GM21786 (cell line): ENCODE measurements around the gene MRRF.

Source experiments
- ATAC-seq: cut with Tn5 transposase; IDR thresholded peaks from one replicate; pipeline ENCODE4 v1.9.1; 2021; ENCODE audit not compliant: unreplicated experiment

Gene MRRF

DNA sequence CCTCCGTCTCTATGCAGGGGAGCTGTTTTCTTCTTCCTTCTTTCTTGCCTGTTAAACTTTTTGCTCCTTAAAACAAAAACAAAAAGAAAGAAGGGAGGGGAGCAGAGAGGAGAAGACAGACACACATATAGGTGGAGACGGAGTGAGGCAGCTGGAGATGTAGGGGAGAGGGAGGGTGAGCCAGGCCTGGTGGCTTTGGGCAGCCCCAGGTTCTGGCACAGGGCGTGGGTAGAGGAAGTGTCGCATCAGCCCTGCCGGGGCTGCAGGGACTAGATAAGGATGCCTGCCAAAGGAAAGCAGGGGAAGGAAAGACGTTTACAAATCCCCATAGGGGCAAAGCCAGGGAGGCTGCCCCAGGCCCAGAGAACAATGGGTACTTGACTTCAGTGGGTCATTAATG, 67.4 kb downstream of the MRRF start:
- no peak for ATAC-seq

DNA sequence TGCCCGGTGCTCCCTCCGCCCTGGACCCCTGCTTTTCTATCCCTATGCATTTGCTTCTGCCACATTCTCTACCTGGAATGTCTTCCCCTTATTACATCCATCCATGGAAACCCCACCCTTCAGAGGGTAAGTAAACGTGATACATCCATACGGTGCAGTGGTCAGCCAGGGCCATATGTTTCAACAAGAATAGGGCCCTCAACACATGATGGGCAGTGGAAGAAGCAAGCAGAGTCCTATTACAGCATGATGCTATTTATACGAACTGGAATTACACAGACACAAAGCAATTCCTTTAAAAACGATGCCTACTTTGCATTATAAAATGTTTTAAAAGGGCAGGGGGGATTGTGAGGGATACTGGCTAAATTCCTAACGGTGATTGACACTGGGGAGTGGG, 68.0 kb downstream of the MRRF start:
- no peak for ATAC-seq

DNA sequence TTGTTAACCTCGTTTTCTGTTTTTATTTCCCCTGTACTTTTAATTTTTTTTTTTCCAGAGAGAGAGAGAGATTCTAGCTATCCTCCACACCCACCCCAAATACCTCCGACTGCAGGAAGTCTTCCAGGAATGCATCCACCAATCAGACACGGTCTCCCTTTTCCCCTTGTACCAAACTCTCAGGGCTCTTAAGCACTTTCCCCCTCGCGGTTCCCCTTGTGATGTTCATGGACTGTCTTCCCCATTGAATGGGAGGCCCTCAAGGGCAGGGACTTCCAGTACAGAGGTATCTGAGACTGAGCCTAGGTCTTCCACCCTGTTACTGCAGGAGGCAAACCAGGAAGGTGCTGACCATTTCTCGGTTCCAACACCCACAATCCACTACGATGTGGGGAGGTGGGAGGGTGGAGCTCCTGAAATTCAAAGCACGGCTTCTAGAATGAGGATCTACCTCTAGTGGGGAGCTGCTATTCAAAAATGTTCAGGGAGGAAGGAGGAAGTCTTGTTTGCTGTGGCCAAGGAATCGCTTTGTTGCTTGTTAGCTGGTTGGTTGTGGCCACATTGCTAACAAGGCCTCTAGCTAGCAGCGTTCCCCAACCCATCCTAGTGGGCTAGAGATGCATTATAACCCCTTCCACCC, 68.6 kb downstream of the MRRF start:
- no peak for ATAC-seq

DNA sequence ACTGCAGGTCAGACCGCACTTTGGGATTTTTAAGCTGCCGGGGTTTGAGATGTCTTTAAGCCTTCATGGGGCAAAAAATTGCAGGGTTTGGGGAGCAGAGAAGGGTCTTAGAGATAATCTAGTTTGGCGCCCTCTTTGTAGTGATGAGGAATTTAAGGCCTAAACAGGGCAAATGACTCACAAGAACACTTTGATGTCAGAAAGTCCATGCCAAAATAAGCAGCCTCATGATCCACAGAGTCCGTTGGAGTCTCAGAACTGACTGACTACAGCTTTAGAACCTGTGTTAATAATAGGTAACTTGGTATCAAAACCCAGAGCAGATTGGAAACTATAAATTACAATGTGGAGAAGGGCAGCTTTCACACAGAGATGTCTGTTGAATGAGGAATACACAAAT, 70.2 kb downstream of the MRRF start:
- ATAC-seq = no peak

DNA sequence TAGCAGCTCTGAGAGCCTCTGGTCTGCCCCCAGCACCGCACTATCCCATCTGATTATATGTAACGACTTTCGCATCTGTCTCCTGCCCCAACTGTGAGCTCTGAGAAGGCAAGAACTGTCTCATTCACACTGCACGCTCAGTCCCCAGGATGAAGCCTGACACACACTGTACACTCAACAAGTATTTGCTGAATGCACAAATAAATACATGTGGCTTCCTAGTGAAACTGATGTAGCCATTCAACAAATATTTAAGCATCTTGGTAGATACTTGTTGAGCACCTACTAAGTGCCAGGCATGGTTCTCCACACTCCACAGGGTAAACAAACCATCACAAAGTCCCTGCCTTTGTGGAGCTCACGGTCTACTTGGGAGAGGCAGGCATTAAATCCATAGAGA, 71.5 kb downstream of the MRRF start:
- no peak for ATAC-seq

DNA sequence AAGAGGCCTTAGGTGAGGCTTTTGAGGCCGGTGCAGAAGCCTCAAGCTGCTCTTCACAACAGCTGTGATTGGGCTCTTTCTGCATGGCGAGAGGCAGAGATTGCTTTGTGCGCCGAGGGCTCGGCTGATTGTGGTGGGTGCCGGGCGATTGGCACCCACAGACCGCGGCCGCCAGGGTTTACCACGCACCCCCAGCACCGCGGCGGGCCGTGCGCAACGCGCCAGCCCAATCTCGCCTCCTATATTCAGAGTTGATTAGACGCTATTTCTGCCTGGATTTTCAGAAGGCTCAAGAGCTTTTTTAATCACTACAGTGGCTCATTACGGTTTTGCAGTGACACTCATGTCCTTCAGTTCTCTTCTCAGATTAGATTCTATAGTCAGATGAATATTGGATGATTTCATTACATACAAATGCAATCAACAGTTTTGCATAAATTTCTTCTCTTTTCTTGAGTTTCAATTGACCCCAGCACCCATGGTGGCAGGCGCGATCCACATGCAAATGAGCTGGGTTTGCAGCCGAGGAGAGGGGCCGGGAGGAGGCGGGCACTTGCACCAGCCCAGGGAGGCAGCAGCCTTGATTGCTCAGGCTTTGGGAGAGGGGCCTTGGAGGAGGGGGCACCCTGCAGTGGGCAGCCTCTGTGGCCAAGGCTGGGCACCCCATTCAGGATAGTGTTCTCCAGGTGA, 72.3 kb downstream of the MRRF start:
- no peak for ATAC-seq

DNA sequence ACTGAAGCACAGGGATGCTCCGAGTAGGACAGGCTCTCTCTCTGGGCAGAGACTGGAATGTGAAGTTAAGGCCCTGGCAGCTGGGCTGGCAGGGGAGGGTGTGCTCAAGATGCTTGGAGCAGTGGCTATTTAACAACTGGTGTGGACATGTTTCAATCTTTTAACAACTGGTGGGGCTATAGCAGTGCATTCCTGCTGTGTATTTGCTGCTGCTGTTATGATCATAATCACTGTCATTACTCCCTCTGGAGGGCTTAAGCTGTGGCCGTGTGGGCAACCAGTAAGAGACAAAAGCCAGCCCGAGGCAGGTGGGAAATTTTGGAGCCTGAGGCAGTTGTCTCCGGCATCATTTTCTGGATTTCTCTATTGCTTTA, 72.9 kb downstream of the MRRF start:
- ATAC-seq = no peak

DNA sequence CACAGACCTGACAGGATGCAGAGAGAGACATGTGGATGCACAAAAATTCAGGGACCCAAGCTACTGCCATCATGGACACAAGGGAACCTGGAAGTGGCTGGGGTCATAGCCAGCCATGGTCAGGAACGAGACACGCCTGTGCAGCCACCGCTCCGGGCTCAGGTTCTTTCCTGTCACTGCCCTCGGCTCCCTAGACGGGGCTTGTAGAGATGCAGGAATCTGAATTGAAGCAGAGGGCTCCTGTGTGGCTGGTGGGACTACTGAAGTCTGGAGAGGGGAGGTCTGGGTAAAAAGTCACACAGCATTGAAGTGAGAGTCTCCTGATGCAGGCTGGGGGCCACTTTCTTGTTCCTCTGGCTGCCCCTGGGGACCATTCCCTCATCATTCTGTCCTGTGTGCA, 73.9 kb downstream of the MRRF start:
- ATAC-seq = no peak

DNA sequence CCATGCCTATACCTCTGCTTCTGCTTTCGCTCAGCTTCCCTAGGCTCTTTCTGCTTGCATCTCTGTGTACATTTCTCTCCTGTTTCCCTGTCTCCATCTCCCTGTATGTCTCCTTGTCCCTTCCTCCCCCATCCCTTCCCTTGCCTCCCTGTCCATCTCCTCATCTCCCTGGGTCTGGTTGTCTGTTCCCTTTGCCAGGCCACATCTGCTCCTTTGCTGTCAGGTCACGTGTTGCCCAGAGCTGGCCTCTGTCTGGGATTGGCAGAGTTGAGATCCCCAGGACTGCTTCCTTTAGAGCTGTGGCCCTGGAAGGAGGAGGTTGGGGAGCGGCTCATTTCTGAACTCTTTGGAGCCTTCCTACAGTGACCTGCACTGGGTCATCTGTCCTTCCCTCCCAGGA, 74.3 kb downstream of the MRRF start:
- no peak for ATAC-seq

DNA sequence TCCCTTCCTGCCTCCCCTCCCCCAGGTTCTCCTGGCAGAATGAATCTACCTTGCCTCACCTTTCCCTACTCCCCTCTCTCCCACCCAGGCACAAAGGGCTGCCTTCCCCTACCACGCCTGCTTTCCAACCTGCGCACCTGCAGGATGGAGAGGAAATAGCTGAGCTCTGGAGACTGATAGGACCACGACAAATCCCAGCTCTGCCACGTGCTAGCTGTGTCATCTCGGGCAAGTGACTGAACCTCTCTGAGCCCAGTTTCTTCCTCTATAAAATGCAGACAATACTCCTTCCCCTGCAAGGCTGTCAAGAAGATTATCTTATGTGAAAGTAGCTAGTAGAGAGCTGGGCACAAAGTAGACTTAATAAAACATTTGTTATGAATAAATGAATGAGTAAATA, 74.9 kb downstream of the MRRF start:
- no peak for ATAC-seq

DNA sequence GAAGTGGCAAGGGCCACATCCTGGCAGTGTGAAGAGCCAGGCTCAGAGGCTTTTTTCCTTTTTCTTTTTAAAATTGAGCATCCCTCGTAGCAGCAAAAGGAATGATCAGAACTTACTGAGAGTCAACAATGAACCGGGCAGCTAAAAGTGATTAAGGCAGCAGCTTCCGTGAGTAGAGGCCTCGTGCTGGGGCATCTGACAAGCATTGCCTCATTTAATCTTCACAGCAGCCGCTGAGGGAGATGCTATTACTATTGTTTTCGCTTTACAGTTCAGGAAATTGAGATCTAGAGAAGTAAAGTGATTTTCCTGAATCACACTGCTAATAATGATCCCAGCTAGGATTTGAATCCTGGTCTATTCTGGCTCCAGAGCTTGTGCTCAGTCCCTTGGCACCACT, 75.5 kb downstream of the MRRF start:
- ATAC-seq = no peak

DNA sequence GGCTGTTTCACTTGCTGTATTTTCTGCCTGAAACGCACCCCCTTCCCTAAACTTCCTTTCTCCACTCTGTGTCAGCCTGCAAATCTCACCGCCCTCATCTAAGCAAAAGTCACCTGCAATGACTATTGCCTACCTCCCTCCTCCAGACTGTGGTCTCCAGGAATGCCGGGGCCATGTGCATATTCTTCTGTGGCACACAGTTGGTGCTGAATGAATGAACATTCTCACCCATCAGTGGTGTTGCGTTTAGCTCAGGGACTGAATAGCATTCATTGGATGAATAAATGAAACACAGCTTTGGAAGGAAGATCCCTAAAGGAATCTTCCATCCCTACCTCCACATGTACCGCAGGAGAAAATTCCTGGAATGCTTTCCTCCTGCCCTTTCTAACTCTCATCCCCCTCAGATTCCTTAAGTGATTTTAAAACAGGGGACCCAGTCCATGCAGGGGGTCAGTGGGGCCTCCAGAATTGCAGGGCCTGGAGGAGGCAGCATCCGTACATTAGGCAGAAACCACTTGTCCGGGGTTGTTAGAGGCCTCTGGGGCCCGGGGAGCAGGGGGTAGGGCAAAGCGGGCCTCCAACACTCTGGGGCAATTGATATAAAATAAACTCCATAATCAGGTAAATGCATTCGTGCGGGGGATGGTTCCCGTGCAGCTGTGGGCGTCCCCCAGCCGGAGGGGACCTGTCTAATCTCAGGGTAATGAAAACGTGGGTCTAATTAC, 77.8 kb downstream of the MRRF start:
- no peak for ATAC-seq

DNA sequence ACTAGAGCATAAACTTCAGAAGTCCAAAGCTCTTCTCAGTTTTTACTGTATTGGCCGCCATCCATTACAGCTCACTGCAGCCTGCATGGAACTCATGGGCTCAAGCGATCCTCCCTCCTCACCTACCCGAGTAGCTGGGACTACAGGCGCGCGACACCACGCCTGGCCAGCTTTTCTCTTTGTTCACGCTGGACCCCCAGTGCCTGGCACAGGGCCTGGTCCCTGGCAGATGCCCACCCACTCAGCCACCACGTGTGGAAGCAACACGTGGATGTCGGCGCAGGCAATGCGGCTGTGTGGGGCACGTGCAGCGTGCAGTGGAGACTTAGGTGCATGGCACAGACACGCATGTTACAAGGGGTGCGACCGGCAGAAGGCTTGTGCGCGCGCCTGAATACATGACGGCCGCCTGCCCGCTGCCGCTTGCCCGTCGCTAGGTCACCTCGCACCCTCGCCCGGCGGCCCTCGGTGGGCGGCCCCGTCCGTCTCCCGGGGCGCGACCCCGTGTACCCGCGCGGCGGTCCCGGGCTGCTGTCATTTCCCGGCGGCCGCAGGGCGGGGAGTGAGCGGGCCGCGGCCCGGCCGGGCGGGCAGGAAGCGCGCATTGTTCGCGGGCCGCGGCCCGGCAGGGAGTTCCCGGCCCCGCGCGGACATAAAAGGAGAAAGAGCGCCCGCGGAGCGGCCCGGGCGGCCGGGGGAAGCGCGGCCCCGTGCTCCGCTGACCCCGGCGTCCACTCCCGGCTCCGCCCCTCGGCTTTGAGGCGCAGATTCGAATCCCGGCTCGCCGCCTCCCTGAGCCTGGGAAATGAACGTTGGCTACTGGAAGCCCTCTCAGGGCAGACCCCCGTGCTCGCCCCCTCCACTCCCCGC, 82.0 kb downstream of the MRRF start:
- ATAC-seq = no peak

DNA sequence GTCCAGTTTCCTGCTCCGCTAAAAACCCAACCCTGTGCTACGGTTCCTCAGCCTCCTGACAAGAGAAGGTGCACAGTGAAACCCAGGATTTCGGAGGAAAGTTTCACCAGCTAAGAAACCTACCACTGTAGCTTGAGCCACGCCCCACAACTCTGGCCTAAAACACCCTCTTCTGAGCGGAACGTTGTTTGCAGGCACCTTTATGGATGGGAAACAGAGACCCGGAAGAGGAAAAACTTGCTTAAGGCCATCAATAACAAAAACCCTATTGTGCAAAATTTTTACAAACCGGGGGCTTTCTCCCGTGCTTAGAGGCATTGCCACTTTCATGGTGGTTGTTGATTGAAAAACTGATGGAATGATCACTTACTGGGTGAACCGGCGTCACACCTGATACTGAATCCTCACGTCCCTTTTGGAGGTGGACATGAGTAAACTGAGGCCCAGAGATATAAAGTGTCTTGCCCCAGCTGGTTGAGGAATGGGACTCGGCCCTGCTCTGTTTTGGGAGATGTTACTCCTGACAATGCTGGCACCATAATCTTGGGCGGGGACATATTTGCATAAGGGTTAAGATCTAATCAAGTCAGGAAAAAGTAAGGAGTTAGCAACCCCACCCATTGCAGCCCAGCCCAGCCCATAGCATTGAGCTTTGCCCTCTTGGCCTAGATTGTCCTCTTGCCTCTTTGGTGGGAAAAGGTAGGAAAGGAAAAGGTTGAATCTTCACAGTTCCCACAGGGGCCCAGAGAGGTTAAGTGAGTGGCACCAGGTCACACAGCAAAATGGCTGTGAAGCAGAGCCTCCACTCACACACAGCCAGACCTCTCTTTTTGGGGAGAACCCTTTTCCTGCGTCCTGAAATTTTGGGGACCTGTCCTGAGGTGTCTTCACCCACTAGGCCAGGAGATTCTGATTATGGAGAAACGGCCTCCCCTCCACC, 82.9 kb downstream of the MRRF start:
- no peak for ATAC-seq

DNA sequence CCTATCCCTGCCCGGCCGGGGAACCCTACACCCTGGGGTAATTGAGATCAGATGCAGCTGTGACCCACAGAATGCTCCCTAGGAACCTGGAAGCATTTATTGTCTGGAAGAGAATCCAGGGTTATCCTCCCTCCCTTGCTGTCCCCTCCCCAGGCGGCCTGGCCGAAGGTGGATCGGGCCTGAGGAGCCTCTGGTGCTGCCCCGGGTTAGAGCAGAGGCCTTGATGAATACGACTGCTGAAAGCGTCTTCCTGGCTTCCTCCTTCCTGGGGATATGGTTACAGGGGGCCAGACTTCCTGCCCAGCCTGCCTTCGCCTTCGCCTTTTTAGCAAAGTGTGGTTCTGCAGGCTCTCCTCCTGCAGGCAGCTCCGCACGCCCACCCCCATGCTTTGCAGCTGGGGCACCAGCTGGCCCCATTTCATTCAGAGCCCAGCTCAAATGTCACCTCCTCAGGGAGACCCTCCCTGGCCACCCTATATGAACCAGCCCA, 83.7 kb downstream of the MRRF start:
- no peak for ATAC-seq

DNA sequence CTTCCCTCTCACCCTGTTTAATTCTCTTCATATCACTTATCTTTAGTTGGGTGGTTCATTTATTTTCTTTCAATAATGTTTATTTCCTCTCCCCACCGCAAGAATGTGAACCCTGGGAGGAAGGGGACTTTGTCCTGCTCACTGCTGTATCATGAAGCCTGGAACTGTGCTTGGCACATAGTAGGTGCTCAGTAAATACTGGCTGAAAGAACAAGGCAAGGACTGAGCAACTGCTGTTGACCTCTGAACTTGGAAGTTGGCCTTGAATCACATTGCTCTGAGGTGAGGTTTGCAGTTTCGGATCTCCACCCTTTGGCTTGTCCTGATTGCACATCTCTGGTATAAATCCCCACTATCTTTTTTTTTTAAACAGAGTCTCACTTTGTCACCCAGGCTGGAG, 84.1 kb downstream of the MRRF start:
- no peak for ATAC-seq

DNA sequence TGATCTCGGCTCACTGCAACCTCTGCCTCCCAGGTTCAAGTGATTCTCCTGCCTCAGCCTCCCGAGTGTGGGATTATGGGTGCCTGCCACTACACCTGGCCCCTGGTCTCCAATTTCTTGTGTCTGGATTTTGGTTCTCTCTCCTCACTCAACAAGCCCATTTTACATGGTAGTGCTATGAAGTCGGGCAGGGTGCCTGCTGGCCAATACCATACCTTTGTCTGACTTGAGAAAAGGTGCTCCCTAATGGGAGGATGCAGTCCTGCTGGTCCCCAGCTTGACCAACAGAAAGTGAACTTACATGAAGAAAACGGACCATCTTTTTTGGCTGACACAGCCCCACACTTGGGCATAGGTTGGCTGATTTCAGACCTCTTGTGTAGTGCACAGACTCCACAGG, 84.5 kb downstream of the MRRF start:
- no peak for ATAC-seq

DNA sequence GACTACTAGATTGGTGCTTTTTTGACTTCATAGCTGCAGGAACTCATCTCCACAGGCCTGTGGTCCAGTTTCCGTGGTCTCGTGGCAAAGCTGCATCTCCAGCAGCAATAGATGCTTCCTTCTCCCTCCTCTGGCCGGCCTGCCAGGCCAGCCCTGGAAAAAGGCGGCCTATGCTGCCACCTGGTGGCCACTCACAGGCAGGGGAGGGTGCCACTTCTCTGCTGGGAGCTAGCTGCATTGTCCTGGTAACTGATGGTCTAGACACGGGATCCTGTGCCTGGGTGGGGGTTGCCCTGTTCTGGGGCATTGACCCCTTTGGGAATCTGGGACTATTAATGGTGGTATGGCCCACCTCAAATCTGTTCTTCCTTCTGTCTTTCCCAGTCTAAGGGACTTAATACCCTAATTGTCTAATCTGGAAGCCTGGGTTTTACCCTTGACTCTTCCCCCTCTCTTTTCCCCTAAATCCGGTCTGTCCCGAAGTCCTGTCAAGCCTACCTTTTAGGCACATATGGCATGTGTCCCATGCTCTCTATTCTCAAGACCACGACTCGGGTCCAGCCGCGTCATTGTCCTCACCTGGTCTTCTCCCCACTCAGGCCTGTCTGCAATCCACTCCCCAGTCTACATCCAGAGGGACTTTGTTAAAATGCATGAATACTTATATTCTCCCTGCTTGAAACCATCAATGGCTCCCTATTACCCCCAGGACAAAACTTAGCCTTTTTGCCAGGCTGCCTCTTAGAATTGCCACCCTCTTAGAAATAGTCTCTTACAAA, 86.1 kb downstream of the MRRF start:
- ATAC-seq = peak; percentile 88

DNA sequence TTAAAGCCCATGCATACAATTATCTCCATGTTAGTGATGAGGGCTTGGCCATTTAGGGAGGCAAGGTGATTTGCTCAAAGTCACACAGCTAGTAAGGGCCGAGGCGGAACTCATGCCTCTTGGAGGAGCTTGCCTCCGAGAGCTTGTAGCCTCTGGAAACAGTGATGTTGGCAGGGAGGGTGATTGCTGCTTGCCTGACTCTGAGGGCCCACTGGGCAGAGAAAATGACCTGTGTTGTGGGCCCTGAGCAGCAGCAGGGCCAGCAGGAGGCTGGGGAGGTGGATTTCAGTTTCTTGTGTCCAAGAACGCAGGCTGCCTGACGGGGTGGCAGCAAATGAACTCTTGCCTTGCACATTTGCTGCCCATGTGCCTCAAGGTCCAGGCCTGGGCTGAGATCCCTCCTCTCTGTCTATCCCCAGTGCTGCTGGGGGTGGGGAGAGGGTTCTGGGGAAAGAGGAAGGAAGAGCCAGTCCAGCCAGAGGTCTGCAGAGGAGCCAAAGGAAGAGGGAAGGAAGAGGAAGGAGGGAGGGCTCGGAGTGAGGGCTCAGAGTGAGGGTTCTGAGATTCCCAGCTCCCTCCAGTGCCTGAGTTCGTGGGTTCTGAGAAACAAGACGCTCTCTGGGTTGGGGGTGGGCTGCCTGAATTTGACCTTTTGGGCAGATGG, 90.0 kb downstream of the MRRF start:
- ATAC-seq = no peak
